Measurements from ENCODE around the gene PXDN. TPM values are rescaled to one million over a fixed set of nuclear protein-coding genes. Genes with fewer than 3 reads are reported as not detected.

Gene PXDN
- total RNA-seq, 1 donor from 2014 or later = 189 TPM

GRCh38 chr2:1581965-1582625 is 162.2 kb downstream of the PXDN start:
- peak; percentile 43 for DNase-seq
